ENCODE measurements around the gene WDR12.
"Not testable (repeated sequence)": the region's sequence is repeated elsewhere in the genome, so short reads cannot be mapped to it uniquely, and the experiment has no call there.

The WDR12 gene

DNA sequence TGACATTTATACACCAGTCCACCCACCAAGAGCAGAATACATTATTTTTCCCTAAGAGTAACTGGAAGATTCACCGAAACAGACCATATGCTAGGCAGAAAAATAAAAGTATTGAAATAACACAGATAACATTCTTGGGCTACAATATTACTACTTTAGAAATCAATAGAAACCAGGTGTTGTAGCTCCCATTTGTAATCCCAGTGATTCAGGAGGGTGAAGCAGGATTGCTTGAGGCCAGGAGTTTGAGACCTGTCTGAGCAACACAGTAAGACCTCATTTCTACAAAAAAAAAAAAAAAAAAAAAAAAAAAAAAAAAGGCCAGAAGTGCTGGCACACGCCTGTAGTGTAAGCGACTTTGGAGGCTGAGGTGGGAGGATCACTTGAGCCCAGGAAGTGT, 49.5 kb downstream of the WDR12 start:
- no peaks in the 10 kb centered on the region for H3K9me3 Mint-ChIP-seq
- no peak overlapping the region for H3K4me3 Mint-ChIP-seq
- no peaks in the 10 kb centered on the region for H3K4me1 Mint-ChIP-seq
- H3K36me3 Mint-ChIP-seq (ENCODE audit: low read depth), result no peaks in the 10 kb centered on the region
- no peak overlapping the region for H3K27ac Mint-ChIP-seq
- no peaks in the 10 kb centered on the region for H3K27me3 Mint-ChIP-seq
- DNase-seq, result no peak
- ATAC-seq, result no peak

GRCh38 chr2:202858601-202859000, 52.9 kb downstream of the WDR12 start:
- Mint-ChIP-seq H3K36me3 (ENCODE audit: low read depth) (no peaks in the 10 kb centered on the region), H3K9me3 (no peaks in the 10 kb centered on the region), H3K27me3 (no peaks in the 10 kb centered on the region), H3K4me3 (no peak overlapping the region), H3K4me1 (no peaks in the 10 kb centered on the region), H3K27ac (no peak overlapping the region)
- no peak for ATAC-seq
- no peak for DNase-seq

DNA sequence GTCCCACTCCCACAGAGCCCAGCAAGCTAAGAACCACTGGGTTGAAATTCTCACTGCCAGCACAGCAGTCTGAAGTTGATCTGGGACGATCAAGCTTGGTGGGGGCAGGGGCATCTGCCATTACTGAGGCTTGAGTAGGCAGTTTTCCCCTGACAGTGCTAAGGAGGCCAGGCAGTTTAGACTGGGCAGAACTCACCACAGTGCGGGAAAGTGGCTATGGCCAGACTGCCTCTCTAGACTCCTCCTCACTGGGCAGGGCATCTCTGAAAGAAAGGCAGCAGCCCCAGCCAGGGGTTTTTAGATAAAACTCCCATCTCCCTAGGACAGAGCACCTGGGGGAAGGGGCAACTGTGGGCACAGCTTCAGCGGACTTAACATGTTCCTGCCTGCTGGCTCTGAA, 62.1 kb downstream of the WDR12 start:
- H3K36me3 Mint-ChIP-seq (ENCODE audit: low read depth); H3K9me3 Mint-ChIP-seq; H3K4me3 Mint-ChIP-seq; DNase-seq; H3K4me1 Mint-ChIP-seq; ATAC-seq; H3K27me3 Mint-ChIP-seq; H3K27ac Mint-ChIP-seq: not testable (repeated sequence)

DNA sequence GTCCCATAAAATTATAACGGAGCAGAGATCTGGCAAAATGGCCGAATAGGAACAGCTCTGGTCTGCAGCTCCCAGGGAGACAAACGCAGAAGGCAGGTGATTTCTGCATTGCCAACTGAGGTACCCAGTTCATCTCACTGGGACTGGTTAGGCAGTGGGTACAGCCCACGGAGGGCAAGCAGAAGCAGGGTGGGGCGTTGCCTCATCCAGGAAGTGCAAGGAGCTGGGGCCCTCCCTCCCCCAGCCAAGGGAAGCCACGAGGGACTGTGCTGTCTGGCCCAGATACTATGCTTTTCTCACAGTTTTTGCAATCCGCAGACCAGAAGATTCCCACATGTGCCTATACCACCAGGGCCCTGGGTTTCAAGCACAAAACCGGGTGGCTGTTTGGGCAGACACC, 62.7 kb downstream of the WDR12 start:
- DNase-seq, result peak; percentile 5
- Mint-ChIP-seq H3K27ac (no peak overlapping the region), H3K9me3 (peaks cover 3% of the 10 kb centered on the region), H3K4me3 (no peak overlapping the region), H3K27me3 (no peaks in the 10 kb centered on the region), H3K4me1 (no peaks in the 10 kb centered on the region), H3K36me3 (ENCODE audit: low read depth) (no peaks in the 10 kb centered on the region)
- ATAC-seq, result no peak

DNA sequence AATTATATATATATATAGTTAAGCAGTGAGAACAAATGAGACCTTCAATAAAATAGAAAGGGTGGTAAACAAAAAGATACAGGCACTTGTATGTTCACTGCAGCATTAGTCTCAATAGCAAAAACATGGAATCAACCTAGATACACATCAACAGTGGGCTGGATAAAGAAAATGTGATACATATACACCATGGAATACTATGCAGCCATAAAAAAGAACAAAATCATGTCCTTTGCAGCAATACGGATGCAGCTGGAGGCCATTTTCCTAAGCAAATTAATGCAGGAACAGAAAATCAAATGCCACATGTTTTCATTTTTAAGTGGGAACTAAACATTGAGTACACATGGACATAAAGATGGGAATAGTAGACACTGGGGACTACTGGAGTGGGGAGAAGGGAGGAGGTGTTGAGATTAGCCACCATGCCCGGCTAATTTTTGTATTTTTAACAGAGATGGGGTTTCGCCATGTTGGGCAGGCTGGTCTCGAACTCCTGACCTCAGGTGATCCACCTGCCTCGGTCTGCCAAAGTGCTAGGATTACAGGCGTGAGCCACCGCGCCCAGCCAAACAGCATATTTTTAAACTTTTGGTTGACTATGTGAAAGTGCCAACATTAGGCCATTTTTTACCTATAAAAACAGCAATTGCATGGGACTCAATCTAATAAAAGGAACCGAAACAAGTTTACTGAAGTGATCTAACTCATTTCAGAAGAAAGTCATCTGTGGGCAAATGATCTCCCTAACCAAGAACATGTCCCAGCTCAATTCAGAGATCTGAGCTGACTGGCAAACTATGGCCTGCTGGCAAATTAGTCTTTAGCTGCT, 63.6 kb downstream of the WDR12 start:
- Mint-ChIP-seq H3K9me3 (peaks cover 7% of the 10 kb centered on the region), H3K27ac (no peak overlapping the region), H3K36me3 (ENCODE audit: low read depth) (peaks cover 4% of the 10 kb centered on the region), H3K4me1 (no peaks in the 10 kb centered on the region), H3K4me3 (no peak overlapping the region), H3K27me3 (no peaks in the 10 kb centered on the region)
- no peak for ATAC-seq
- DNase-seq, result no peak

- ATAC-seq (no peak), DNase-seq (no peak)
- Mint-ChIP-seq H3K4me3 (no peak overlapping the region), H3K27ac (no peak overlapping the region), H3K4me1 (no peaks in the 10 kb centered on the region), H3K27me3 (no peaks in the 10 kb centered on the region), H3K36me3 (ENCODE audit: low read depth) (peaks cover 4% of the 10 kb centered on the region), H3K9me3 (peaks cover 7% of the 10 kb centered on the region)
Measured at GRCh38 chr2:202844656-202845055, 66.8 kb downstream of the WDR12 start.

DNA sequence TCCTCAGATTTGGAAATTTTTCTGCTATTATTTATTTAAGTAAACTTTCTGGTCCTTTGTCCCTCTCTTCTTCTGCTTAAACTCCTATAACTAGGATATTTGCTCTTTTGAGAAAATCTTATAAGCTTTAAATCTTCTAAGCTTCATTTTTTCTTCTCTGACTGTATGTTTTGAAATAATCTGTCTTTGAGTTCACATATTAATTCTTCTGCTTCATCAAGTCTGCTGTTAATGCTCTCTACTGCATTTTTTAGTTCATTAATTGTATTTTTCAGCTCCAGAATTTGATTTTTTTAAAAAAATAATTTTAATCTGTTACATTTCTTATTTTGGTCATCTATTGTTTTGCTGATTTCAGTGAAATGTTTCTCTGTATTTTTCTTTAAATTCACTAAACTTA, 68.8 kb downstream of the WDR12 start:
- H3K36me3 Mint-ChIP-seq (ENCODE audit: low read depth), result peaks cover 4% of the 10 kb centered on the region
- DNase-seq, result no peak
- ATAC-seq, result no peak

GRCh38 chr2:202841090-202841867, 70.2 kb downstream of the WDR12 start:
- Mint-ChIP-seq H3K9me3 (peaks cover 4% of the 10 kb centered on the region), H3K4me1 (no peaks in the 10 kb centered on the region), H3K27me3 (no peaks in the 10 kb centered on the region), H3K27ac (no peak overlapping the region), H3K36me3 (ENCODE audit: low read depth) (peaks cover 4% of the 10 kb centered on the region), H3K4me3 (no peak overlapping the region)
- no peak for ATAC-seq
- no peak for DNase-seq

More for the DNA sequence above, 68.8 kb downstream of the WDR12 start:
- Mint-ChIP-seq H3K4me3 (no peak overlapping the region), H3K27me3 (no peaks in the 10 kb centered on the region), H3K4me1 (no peaks in the 10 kb centered on the region), H3K9me3 (peaks cover 5% of the 10 kb centered on the region), H3K27ac (no peak overlapping the region)

DNA sequence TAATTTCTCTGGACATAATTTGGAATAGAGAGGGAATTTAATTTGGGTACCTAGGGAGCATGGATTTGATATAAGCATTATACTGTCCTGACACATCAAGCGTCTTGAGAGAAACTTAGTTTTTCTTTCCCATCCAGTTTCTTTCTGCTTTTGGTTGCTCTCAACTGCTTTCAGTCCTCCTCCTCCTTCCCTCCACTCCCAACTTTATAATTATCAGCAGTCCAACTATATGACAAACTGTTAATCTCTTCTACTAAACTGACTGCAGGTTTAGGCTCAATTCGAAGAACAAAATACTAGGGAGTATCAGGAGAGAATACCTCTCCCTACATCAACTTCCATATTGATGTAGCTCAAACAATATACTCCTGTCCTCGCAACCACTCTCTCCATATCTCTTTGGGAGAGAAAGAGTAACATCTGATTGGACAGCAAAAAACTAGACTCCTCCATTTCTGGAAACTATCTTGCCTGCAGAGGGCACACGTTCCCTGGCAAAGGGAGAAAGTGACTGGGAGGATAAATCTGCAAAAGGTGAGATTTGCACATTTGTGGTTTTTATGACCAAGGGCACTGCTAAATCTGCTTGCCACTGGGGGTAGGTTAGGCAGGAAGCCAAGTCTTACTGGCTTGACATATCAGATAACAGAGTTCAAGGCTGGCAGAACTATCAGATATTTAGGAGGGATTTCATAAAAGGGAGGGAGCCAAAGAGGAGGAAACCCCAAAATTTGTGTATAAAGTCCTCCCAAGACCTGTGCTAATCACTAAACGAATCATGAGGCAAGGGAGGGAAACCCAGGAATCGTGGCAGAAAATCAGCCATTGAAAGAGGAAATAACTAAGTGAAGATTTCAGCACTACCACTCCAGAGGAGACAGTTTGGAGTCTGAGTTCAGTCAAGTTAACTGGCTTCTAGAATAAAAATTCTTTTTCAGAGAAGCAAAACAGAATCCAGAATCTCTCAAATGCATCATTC, 79.9 kb downstream of the WDR12 start:
- ATAC-seq (peak; percentile 89), DNase-seq (peak; percentile 57)
- Mint-ChIP-seq H3K9me3 (no peaks in the 10 kb centered on the region), H3K4me3 (peak overlapping the region; percentile 3), H3K4me1 (peaks cover 11% of the 10 kb centered on the region), H3K27ac (no peak overlapping the region), H3K27me3 (no peaks in the 10 kb centered on the region), H3K36me3 (ENCODE audit: low read depth) (no peaks in the 10 kb centered on the region)

DNA sequence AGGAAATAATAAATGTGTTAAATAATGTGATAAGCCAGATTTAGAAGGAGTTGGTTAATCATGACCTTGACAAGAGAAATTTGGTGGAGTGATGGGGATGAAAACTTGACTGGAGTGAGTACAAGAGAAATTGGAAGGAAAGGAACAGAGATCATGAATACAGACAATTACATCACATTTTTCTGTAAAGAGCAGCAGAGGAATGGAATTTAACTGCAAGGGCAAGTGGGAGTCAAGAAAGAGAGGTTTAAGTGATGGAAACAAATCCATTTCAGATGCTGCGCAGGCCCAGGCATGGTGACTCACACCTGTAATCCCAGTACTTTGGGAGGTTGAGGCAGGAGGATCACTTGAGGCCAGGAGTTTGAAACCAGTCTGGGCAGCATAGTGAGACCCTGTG, 86.6 kb downstream of the WDR12 start:
- DNase-seq (no peak), ATAC-seq (no peak)
- no peaks in the 10 kb centered on the region for H3K9me3 Mint-ChIP-seq
- H3K27ac Mint-ChIP-seq, result no peak overlapping the region
- H3K27me3 Mint-ChIP-seq, result no peaks in the 10 kb centered on the region
- no peaks in the 10 kb centered on the region for H3K4me1 Mint-ChIP-seq
- H3K36me3 Mint-ChIP-seq (ENCODE audit: low read depth), result peaks cover 2% of the 10 kb centered on the region
- H3K4me3 Mint-ChIP-seq, result no peak overlapping the region

Measured in activated naive CD8-positive, alpha-beta T cell treated with anti-CD3 and anti-CD28 coated beads, Interleukin-2, amount 50 U/mL, for 24 hours (primary cell).